NCI-H345 (cell line): ENCODE data around the gene PTPRN2.
A peak's percentile ranks its signal among the peaks of the same experiment; 100 is the strongest.

Experiments
- DNase-seq: peaks from one replicate; lab custom pipeline; 2025; lab: John Stamatoyannopoulos, UW

PTPRN2 gene

DNA sequence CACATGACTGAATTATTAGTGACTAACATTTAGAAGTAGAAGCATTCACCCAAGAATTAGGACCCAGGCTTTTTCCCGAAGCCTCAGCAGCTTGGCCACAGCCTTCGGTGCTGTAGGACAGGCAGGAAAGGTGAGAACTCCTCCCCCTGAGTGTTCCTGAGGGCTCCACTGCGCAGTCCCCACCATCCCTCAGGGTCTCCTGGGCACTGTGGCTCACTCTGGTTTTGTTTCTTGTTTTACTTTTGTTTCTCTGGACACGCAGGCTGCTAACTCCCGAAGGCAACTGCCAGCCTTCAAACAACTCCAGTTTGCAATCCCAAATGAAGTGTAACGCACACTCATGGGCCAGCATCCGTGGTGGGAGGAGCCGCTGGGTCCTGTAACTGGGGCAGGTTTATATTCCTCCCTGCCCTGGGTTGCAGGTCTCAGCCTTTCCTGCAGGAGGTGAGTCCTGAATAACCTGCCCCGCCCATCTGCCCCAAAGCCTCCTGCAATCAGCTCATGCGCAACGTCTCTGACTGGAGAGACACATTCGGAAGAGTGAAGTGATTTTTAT, 492.9 kb downstream of the PTPRN2 start:
- peak; percentile 24 for DNase-seq

DNA sequence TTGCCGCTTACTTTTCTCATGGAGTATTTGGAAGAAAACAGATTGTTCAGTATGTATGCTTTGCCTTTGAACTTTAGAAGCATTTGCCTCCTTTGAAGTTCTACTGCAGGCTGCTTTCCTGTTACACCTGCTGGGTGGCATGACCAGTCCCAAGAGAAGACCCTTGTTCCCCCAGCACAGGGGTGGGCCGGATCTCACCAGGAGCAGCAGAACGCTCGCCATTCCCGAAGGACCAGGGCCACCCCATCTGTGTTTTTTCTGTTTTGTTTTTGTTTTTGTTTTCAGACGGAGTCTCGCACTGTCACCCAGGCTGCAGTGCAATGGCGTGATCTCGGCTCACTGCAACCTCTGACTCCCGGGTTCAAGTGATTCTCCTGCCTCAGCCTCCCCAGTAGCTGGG, 493.6 kb downstream of the PTPRN2 start:
- no peak for DNase-seq

DNA sequence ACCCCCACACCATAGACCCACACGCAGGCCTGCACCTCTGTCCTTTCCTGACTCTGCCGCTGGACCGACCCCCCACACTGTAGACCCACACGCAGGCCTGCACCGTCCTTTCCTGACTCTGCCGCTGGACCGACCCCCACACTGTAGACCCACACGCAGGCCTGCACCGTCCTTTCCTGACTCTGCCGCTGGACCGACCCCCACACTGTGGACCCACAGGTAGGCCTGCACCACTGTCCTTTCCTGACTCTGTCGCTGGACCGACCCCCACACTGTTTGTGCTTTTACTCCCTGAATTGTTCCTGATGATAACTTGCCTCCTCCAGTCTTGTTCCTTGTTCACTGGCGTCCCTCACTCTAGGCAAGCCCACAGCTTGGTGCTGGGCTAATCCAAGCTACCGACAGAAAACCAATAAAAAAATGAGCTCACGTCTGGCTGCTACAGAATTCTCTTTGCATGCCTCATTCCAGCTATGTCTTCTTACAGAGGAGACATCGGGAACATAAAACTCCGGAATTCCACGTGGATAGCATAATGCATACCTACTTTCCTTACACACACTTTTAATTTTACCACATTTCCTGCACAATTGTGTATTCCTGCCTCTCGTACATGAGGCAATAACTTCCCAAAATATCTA, 494.3 kb downstream of the PTPRN2 start:
- DNase-seq, result no peak

DNA sequence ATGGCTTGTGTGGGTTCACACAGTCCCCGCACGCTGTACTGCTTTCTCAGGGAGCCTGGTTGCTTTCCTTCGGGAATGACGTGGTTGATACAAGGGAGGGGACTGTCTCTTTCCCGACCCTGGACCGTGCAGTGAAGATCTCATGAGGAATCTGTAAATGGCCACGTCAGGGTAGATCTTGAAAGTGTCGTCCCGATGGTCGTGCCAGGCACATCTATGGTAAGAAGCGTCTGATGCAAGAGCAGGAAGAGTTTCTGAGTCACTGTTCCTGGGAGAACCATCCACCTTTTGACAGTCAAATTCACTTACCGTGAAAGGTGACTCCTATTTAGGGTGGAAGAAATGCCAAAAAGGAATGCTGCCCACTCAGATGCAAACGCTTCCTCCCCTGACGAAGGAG, 500.4 kb downstream of the PTPRN2 start:
- DNase-seq, result no peak

DNA sequence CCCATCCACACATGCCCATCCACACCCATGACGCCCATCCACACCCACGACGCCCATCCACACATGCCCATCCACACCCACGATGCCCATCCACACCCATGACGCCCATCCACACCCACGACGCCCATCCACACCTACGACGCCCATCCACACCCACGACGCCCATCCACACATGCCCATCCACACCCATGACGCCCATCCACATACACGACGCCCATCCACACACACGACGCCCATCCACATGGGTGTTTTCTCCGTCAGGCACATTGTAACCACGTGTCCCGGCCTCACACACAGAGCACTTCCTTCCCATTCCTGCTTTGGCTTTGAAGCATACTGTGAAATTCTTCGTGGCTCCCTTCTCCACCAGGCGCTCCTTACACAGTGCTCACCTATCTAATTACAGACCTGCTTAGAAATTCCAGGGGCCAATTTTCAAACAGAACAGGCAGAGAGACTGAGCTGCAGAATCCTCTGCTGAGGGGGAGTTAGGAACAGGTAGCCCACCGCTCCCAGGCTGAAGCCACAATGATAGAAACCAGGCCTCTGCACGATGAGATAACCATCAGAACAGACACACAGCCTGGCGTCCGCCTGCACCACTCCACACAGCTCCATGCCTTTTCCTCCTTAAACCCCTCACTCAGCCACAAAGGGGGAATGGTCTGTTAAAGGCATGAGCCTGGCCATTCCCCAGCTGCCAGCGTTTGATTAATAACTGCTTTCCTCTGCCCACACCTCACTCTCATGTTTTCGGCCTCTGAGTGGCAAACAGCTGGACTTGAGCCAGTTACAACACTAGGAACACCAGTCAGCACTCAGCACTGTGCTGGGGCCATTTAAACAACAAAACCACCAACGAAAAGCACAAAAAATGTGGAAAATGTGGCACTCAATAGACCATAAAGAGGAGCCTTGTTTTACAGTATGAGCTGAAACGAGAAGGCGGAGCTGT, 501.6 kb downstream of the PTPRN2 start:
- DNase-seq, result no peak

DNA sequence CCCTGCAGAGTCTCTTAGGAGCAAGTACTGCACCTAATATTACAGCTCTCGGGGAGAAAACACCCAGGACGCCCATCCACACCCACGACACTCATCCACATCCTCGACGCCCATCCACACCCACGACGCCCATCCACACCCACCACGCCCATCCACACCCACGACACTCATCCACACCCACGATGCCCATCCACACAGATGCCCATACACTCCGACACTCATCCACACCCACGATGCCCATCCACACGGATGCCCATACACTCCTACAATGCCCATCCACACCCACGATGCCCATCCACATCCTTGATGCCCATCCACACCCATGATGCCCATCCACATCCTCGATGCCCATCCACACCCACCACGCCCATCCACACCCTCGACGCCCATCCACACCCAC, 503.1 kb downstream of the PTPRN2 start:
- no peak for DNase-seq

DNA sequence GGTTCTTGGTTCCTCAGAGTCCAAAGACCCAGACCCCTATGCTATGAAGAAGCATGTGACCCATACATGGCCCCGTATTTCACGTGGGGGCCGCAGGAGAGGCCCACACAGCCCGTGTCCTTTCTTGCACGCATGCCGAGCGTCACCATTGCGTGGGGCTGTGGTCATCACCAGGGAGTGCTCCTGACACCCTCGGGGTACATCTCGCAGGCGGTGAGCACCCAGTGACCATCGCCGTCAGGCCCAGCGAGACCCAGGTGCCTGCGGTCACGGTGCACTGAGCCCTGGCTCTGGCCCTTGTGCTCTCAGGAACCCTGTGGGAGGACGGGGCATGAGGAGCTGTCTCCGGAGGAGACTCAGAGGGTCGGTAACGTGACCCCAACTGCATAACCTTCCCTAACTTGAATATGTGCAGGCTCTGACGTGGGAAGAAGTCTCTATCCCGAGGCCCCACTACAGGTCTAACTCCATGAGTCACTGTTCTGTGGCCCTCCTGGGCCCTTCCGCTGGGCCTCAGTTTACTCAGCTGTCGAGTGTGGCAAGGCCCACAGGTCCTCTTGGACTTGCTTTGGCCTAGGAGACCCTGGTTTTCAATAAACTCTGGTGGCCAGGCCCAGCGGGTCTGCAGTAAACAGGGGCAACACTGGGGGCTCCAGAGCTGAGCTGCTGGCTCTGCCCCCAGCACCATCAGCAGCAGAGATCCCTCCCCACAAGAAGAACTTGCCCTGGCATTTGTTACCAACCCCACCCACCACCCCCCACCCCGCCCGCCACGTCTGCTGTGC, 503.9 kb downstream of the PTPRN2 start:
- DNase-seq, result no peak

DNA sequence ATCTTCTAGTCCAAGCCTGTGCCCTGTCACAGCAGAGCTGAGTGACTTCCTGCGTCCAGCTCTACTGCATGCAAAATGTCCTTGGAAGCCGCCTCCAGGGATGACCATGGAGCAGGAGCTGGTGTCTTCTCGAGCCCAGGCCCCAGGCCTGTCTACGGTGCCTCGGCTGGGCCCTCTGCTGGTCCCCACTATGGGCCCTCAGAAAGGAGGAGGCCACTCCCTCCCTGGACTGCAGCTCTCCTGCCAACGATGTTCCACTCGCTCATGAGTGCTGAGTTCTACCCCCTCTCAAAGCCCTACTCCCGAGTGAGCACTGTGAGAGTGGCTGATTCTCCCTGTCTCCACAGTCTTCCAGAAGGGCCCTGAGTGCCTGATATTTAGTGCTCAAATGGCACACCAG, 504.9 kb downstream of the PTPRN2 start:
- no peak for DNase-seq

DNA sequence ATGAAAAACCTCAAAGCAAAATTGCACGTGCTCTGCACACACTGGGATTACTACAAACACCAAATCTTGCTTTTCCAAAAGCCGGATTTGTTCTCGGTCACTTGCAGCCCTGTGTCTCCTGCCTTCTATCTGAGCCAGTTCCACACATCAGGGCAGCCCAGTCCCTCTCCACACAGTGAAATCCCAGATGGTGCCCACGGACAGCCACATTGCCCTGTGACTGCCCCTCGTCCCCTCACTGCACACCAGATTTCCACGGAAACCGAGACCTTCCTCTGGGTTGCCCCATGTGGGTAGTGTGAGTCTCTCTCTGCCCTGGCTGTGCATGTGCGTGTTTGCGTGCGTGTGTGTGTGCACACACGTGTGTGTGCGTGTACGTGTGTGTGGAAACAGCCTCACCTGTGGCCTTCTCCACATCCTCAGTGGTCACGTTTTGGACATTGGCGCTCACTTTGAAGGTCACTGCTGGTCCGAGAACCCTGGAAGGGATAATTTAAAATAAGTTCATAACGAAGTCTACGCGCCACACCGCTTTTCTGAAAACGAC, 506.7 kb downstream of the PTPRN2 start:
- DNase-seq, result no peak

DNA sequence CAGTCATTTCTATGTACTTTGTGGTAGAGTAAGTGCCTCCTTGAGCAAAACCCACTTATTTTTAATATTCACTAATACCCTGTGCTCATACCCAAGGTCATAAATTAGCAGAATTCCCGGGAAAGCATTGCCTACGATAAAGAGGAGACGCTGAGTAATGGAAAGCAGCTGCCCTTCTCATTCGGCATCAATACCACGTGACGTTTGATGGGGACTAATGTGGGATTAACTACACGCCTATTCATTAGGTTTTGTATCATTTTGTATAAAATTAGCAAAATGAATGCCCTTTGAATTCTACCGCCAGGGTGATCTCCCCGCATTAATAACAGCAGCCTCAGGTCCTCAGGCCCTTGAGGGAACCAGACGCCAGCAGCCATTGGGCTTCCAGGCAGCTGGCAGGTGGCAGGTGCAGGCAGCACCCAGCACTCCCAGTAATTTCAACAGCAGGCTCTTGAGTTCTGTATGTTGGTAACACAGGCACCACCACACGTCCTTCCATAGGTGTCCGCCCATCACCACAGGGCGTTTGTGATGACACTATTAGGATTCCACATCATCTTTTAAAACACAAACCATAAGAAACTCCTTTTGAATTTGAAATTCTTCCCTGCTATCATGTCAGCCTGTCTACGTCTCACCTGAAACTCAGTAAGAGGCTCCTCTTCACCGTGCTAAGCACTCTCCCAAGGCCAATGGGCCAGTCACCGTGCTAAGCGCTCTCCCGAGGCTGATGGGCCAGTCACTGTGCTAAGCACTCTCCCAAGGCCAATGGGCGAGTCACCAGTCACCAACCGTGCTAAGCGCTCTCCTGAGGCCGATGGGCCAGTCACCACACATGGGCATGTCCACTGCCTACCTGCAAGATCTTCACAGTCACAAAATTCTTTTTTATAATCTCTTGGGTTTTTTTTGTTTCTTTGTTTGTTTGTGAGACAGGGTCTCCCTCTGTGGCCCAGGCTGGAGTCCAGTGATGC, 509.4 kb downstream of the PTPRN2 start:
- peak; percentile 92 for DNase-seq

DNA sequence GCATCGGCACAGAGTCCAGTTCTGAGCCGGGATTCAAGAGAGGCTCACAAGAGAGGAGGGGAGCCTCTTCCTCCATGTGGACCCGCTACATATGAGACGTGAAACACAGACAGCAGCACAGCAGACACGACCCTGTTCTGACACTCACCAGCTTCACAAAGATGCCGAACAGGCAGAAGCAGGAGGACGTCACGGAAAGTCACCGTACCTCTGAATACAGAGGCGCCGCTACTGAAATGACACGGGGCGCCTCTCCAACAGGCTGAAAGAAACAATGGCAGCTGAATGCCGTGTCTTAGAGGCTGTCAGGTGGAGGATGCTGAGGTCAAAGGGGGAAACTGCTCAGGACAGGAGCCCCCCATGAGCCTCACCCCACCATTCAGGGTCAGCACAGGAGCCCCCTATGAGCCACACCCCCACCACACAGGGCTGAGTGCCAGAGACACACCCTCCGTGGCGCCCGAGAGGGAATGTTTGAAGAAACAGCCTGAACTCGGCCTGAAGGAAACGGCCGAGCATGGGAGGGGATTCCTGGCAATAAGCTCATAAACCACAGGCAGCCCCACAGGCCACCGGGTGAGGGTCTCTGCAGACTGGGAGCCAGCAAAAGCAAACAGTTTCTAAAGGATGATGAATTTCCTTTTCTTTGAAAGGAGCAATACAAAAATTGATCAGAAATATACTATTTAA, 510.3 kb downstream of the PTPRN2 start:
- peak; percentile 15 for DNase-seq

DNA sequence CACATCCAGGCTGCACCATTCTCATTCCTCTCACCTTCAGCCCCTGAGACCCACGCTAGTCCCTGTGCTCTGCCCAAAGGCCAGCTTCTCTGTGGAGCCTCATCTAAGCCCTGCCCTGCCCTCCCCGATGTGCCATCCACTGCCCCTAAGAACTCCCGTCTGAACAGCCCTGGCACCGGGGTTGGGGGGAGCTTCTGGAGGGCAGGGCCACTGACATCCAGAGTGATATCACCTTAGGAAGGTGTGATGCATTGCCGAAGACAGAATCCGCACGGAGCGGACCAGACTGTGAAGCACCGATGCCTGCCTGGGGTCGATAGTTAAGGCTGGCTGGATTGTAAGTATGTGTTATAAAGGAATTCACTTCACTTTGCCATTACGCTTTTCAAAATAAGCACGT, 511.0 kb downstream of the PTPRN2 start:
- DNase-seq, result no peak

DNA sequence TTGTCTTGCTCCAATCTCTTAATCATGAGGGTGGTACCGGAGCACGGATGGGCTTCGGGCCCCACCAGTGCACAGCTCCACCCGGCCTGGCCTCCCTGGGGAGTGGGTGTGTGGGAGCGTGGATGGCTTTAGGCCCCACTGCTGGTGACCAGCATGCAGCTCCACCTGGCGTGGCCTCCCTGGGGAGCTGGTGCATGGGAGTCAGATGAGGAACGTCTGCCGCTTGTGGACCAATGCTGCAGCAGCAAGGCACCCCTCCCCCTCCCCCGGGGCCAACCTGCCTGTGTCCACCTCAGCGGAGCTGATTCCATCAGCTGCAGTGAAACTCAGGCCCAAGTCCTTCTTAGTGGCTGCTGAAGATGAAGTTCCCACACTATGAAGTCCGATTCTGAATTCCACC, 511.4 kb downstream of the PTPRN2 start:
- DNase-seq, result peak; percentile 26

DNA sequence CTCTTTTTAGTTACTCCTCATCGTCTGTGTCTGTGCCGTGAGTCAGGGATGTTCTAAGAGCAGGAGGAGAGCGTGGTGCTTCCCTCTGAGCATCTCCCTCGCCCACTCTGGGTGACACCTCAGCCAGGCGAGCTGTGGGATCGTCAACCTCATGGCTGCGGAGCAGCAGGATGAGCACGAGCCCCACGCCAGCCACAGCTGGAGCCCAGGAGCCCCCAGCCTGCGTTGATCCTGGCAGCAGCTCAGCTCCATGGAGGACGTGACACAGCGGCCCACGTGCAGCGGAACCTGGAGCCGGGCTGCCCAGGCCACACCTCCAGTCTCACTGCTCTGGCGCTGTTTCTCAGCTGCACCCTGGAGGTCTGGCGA, 512.0 kb downstream of the PTPRN2 start:
- peak; percentile 46 for DNase-seq

DNA sequence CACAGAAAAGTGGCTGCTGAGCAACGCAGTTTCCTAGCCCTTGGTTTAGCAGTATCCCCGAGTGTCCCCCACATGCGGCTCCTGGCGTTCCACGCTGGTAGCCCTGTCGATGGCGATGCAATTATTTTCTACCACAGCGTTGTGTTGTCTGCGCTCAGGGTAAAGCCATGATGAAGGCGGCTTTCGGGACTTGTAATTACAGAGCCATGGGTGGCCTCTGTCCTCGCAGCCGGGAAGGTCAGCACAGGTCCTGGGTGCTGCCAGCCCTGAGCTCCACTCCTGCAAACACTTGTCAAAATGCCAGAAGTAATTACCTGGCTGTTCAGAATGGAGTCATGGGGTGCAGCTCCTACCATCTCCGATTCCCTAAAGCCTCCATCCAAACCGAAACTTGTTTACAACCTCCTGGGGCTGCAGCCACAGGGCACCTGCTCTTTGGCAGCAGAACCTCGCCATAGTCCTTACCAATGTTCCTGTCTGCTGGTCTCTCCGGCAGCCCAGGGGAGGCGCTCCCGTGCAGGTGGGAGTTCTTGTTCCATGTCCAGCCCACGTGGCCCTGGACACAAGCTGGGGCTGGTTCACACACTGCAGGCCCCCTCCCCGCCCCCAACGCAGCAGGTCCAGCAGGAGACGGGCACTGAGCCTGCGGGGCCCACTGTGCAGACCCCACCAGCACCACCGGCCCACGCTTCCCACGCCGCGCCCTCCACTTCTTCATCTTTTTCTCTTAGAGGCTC, 512.6 kb downstream of the PTPRN2 start:
- DNase-seq, result peak; percentile 95

DNA sequence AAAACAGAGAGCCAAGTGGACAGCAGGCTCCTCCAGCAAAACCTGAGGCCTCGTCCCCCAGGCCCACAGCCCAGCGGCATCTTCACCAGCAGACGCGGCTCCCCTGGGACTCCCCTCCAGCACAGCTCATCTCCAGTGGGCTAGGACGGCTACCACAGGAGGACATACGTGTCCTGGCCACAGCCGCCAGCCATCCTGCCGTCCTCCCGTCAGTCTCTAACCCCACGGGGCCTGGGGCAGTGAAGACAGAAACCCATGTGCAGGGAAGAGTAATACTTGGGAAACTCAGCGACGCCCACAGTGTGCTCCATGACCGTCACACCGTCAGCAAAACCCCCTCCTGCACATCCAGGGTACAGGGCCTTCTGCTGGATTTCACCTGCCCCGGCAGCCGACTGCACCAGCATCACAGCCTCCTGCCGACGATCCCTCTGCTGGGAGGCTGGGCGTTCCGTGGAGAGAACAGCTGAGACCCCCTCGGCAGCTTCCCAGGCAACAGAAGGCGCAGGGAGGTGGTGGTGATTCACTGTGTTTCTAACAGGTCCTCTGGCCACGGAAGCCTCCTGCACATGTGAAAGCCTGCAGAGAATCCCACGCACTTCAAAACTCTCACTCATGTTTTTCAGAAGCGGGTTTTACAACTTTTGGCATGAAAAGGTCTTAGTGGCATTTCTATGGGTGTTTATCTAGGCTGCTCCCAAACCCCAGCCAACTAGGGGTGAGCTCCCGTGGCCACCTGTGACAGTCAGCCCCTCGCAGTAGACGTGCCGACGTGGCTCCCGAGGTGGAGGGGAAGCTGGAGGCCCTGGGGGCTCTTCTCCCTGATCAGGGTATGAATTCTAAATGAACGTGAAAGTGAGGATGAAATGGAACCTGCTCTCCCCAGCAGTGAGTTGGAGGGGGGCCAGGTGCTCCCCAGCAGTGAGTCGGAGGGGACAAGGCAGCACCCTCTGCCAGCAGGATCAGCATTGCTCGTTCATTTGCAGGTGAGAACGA, 513.5 kb downstream of the PTPRN2 start:
- DNase-seq, result no peak

DNA sequence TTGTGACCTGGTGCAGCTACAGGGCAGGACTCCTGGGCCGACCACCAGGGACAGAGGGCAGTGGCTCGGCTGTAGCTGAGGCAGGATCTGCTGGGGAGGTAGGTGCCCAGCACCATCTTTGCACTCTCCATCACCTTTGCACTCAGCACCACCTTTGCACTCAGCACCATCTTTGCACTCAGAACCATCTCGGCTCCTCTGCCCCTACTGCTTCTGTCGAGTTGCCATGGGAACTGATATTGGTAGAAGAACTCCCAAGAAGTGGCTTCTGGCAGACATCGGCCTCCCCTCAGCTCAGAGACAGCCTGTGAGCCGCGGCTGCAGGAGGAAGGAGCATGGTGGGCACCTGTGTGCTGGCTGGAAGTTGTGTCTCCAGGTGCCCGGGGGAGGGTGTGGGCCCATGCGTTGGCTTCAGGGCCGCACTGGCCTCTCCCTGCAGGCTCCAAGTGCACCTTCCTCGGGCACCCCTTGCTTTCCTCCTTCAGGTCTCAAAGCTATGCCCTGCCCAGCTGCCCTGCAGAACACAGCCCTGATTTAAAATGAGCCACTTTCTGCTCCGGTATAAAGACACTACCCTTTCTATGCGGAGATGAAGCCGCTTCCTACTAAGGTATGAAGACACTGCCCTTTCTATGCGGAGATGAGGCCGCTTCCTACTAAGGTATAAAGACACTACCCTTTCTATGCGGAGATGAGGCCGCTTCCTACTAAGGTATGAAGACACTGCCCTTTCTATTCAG, 514.5 kb downstream of the PTPRN2 start:
- no peak for DNase-seq
